ENCODE results near the gene SBF2.
A peak's percentile ranks its signal among the peaks of the same experiment; 100 is the strongest.

Gene SBF2

DNA sequence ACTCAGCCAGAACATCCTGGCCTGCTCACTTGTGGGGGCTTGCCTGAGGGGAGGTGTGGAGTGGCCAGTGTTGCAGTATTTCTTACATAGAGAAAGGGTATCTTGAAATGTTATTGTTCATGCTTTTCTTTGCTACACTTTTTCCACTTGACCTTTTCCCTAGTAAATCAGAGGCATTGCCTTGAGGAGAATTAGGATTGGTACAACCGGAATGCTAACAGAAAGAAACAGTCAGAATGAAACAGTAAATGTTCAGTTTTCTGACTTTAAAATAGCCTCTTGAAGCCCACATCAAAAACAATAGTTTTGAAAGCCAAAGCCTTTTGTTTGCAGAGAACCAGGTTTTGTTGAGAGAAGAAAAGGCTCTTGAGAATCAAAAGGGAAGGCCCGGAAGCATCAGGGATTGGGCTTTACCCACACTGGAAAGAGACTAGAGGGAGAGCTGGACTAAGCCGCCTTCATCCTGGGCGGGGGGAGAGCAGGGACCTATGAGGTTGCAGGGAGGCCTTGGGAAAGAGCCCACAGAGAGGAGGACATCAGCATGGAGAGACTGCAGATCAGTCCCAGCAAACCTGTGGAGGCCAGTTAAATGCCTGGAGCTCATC is 23.2 kb upstream of the SBF2 start:
- peak; percentile 91 for DNase-seq

DNA sequence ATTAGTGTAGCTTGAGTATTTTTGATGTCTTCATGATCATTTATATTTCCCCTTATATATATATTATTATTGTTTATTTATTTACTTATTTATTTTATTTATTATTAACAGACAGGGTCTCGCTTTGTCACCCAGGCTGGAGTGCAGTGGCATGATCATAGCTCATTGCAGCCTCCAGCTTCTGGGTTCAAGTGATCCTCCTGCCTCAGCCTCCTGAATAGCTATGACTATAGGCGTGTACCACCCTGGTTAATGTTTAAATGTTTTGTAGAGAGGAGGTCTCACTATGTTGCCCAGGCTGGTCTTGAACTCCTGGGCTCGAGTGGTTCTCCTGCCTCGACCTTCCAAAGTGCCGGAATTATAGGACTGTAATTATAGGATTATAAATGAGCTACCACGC is 21.1 kb upstream of the SBF2 start:
- DNase-seq: no peak

DNA sequence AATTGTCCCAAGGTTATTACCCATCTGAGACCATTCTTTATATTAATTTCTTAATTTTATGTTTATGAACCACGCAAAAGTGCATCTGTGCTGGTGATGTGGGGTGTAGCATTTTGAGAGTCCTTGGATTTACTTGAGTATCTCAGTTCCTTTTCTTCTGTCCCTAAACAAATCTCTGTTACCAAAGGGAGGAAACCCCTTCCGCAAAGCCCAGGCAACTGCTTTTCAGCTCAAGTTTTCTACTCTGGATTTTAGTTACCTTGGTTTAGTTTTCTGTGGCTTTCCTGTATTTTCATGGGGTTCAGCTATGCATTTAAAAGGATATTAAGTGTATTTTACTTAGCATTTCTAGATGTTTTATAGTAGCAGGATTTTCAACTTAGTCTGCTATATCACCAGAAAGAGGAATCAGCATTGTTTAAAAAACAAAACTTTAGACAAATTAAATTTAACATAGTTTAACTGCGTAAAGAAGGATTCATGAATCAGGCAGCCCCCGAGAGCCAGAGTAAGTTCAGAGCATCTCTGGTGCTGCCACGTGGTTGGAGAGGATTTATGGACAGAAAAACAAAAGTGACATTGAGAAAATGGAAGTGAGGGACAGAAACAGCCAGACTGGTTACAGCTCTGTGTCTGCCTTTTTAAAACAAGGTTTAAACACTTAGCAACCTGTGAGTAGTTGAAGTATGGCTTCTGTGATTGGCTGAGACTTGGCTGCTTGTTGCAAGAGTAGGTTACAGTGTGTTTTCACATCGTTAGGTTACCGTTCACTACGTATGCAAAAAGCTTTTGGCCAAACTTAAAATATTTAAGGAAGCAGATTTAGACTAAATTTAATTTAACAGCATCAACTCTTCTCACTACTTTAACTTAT is 20.4 kb upstream of the SBF2 start:
- DNase-seq: peak; percentile 36

- no peak for DNase-seq
These were observed 17.8 kb upstream of the SBF2 start for GRCh38 chr11:10311802-10312201.

DNA sequence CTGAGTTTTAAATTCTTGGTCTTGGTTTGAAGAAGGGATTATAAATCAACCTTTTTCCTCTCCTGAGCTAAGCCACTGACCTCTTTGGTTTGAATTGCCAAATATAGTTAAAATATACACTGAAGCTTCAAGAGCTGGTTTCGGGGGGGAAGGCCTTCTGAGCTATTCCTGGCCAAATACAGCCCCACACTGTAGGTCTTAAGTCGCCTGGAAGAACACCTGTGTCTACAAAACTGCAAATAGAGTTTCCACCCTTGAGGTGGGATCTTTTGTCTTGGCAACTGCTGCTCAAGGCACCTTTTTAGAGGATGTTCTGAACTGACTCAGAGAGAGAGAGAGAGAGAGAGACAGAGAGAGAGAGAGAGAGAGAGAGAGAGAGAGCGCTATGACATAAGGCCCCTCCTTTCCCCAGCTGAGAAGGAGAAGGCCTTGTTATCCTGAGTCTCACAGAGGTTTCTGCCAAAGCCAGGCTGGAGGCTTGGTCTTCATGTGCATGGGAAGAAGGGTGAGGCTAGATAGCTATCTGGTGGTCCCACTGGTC is 16.4 kb upstream of the SBF2 start:
- DNase-seq: peak; percentile 35

- peak; percentile 81 for DNase-seq
These were observed 15.4 kb upstream of the SBF2 start for GRCh38 chr11:10309163-10310093.

GRCh38 chr11:10308201-10308954 is 14.4 kb upstream of the SBF2 start:
- no peak for DNase-seq

GRCh38 chr11:10307400-10308200 is 13.6 kb upstream of the SBF2 start:
- peak; percentile 66 for DNase-seq

- DNase-seq: peak; percentile 34
These were observed 13.0 kb upstream of the SBF2 start for GRCh38 chr11:10307022-10307399.

DNA sequence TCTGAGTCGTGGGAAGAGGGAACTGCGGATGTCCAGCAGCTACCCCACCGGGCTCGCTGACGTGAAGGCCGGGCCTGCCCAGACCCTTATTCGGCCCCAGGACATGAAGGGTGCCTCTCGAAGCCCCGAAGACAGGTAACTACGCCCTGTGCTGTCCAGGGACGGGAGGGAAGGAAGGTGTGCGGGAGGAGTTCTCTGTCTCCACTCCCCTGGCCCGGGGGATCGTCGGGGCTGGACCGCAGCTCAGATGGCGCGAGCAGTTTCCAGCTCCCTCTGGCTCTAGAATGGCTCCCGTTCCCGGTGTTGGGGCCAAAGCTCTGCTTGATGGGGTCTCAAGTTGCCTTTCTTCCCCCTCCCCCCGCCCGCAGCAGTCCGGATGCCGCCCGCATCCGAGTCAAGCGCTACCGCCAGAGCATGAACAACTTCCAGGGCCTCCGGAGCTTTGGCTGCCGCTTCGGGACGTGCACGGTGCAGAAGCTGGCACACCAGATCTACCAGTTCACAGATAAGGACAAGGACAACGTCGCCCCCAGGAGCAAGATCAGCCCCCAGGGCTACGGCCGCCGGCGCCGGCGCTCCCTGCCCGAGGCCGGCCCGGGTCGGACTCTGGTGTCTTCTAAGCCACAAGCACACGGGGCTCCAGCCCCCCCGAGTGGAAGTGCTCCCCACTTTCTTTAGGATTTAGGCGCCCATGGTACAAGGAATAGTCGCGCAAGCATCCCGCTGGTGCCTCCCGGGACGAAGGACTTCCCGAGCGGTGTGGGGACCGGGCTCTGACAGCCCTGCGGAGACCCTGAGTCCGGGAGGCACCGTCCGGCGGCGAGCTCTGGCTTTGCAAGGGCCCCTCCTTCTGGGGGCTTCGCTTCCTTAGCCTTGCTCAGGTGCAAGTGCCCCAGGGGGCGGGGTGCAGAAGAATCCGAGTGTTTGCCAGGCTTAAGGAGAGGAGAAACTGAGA is 12.2 kb upstream of the SBF2 start:
- no peak for DNase-seq

DNA sequence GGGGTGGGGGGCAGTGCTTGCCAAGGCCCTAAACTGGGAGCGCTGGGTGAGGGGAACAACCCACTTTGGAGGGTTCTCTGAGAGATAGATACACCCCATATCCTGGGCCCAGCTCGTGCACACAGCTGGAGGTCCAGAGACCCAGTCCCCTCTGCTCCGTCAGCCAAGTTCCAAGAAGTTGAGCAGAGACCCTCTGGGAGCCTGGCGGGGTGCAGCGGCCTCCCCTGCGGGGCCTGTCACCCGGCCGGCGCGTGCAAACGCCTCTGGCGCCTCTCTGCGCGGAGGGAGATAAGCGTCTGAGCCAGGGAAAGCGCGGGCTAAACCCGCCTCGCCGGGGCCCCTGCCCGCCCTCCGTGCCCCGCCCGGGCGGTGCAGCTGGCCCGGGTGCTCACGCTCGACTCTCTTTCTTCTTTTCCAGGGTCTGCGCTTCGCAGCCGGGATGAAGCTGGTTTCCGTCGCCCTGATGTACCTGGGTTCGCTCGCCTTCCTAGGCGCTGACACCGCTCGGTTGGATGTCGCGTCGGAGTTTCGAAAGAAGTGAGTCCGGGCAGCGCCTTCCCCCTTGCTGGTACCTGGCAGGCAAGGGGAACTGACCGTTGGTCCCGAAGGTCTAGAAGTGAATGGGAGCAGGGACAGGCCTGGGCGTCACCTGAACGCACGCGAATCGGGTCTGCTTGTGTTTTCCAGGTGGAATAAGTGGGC is 11.4 kb upstream of the SBF2 start:
- no peak for DNase-seq

GRCh38 chr11:10304495-10305261 is 10.7 kb upstream of the SBF2 start, which contains the start of gene ADM:
Gene ADM (plus strand): TSS chr11:10305073. CDS start chr11:10305701, 628 bp downstream.
- DNase-seq: peak; percentile 70

DNA sequence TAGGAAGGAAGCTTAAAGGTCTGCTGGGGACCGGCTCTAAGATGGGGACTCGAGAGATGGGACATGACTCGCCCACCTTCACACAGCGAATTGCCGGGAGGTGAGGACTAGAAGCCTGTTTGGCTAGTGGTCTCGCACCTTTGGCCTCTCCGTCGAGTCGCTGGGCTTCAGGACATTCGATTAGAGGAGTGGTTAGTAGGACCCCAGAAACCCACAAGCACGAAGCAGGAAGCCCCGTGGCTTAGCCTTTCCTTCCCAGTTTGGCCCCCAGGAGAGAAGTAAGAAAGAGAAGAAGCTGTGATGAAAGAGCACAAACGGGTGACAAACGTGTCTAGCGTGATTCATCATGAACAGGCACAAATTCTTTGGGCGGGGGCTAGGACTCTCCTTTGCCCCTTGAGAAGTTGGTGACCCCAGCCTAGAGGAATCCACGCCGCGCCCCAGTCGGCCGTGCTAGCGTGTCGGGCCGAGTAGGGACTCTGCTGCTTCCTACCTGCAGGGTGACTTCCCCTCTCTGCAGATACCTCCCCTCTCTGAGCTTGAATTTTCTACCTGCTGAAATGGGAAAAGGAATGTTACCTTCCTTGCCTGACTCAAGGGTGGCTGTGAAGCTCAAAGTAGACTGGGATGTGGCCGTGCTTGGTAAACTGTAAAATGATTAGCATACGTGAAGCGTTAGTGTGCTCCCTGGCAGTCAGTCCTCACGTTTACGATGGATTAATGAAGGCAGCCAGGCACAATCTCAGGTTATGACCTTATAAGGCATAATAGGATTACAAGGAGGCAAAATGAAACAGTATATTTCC is 9.7 kb upstream of the SBF2 start:
- peak; percentile 64 for DNase-seq

DNA sequence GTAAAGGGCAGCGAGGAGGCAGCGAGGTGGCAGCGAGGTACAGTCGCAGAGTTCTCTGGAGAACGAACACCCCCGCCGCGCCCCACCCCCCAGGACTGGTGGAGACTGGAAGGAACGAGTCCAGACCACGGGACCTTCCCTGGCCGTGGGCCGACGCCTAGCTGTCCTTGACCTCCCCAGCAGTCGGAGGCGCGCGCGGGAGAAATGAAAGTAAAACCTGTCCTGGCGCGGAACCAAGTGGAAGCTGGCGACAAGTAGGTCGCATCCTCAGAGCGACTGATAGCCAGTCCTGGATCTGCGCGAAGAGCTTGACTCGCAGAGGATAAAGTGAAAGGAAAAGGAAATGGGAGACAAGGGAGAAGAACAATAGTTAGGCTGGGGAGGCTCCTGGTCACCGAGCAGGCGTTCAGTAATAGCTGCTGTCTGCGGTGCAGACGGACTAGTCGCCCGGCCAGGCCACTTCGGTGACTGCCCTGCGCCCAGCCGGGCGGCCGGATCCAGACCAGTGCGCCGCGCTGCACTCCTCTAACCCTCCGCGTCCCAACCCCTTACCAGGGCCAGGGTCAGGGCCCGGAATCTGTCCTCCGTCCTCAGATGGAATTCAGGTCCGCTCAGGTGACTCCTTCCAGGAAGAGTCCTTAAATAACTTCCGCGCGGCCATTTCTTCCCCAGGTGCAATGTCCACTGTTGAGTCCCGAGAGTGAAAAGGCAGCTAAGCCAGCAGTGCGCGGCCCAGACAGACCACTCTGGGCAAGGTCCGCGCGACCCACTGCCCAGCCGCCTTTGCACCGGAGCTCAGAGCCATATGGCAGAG is 8.9 kb upstream of the SBF2 start:
- DNase-seq: peak; percentile 60

DNA sequence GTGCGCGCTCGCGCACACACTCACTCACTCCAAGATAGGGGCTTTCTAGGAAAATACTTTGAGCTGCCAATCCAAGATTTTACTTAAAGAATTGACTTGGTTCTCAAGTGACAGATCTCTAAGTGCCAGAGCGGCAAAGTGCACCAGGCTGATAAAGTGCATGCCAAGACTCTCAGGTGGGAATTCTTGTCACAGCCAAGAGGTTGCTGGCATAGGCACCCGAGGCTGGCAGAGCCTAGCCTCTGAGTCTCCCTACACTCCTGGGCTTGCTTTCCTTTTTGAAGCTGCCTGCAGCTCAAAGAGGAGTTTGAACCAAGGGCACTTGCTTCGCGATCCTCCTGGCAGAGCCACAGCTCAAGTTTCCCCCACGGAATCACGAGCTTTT is 8.3 kb upstream of the SBF2 start:
- DNase-seq: peak; percentile 60

GRCh38 chr11:10301656-10302358 is 7.8 kb upstream of the SBF2 start:
- DNase-seq: no peak

All from NCI-H2029 treated with DMSO at 0.1 percent for 48 hours (cell line).